ENCODE measurements around the gene CHTF18. TPM values are rescaled to one million over a fixed set of nuclear protein-coding genes. Genes with fewer than 3 reads are reported as not detected.

CHTF18 gene
- total RNA-seq, 6 donors from 2014 or later: 4.1 to 39.8 (median 17.9) TPM

DNA sequence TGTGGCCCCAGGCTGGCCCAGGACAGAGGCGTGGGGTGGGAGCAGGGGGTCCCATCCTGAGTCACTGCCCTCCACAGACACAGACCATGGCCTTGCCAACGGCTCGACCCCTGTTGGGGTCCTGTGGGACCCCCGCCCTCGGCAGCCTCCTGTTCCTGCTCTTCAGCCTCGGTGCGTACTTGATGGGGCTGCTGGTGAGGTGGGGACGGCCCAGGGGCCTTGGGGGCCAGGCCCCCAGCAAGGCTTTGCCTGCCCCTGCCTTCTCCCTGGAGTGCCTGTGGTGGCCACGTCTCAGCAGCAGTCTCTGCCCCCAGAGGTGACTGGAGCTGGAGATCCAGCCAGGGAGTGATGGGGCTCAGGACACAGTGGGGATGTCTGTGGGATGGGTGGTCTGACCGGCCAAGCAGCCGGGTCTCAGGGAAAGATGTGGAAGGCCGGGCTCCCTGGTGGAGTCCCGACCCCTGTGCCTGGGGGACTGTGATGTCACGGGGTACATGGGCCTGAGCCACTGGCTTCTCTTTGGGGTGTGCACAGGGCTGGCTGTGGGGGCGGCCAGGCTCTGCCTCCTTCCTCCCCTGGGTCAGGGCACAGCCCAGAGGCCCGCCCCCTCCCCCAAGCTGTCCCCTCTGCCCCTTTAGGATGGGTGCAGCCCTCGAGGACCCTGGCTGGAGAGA is 25.7 kb upstream of the CHTF18 start:
- Histone ChIP-seq H3K9me3 (no peaks in the 10 kb centered on the region), H3K36me3 (no peaks in the 10 kb centered on the region), H3K27ac (no peak overlapping the region), H3K27me3 (no peaks in the 10 kb centered on the region), H3K4me3 (peak overlapping the region in 1 of 4 donors; percentile 36), H3K4me1 (peaks cover 0 to 15% (median 11%) of the 10 kb centered on the region in 4 donors)
- DNase-seq (peak in 1 of 2 donors; percentile 79), ATAC-seq (ENCODE audit: low FRiP score in 2 of 2) (no peak)
- 89% methylated on average over 14 of the region's 17 CpGs; no CpG with 5 or more reads in 1 of the 2 donors for WGBS, 2 donors
- TF ChIP-seq EP300 (IDR thresholded peaks at IDR 0.05): no peak

- peak in 1 of 2 donors; percentile 63 for DNase-seq
- TF ChIP-seq POLR2AphosphoS5 (IDR thresholded peaks at IDR 0.05): no peak
- TF ChIP-seq EP300 (IDR thresholded peaks at IDR 0.05): no peak
- no peak for TF ChIP-seq POLR2A (IDR thresholded peaks at IDR 0.05)
- no peak for TF ChIP-seq CTCF (IDR thresholded peaks at IDR 0.05)
- WGBS, 2 donors: 81 to 86% methylated on average over 4 to 19 of the region's 21 CpGs
- Histone ChIP-seq H3K4me3 (no peak overlapping the region), H3K4me1 (peaks cover 0 to 15% (median 11%) of the 10 kb centered on the region in 4 donors), H3K27me3 (no peaks in the 10 kb centered on the region), H3K27ac (no peak overlapping the region), H3K9me3 (no peaks in the 10 kb centered on the region), H3K36me3 (no peaks in the 10 kb centered on the region)
- no peak for ATAC-seq (ENCODE audit: low FRiP score in 2 of 2)
Measured at GRCh38 chr16:763369-764183, 24.8 kb upstream of the CHTF18 start.

DNA sequence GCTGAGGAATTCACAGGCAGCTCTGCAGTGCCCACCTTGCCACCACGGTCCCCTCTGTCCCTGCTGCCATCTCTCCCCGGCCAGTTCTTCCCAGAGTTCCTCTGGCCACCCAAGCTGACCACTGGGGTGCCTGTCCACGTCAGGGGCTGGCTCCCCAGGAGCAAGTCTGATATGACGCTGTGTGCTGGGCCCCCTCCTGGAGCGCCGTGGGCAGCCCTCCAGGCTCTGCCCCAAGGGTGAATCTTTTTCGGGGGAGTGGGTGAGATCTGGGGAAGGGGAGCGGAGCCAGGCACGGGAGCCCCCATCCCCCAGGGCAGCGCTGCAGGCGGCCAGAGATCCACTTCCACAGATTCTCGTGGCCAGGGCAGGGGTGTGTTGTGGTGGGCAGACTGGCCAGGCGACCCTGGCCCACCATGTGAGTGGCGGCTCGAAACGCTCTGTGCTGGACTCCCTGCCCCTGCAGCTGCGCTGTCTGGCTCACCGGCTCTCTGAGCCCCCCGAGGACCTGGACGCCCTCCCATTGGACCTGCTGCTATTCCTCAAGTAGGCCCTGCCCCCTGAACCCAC is 24.2 kb upstream of the CHTF18 start:
- Histone ChIP-seq H3K4me3 (no peak overlapping the region), H3K36me3 (no peaks in the 10 kb centered on the region), H3K27me3 (no peaks in the 10 kb centered on the region), H3K4me1 (peaks cover 0 to 12% (median 10%) of the 10 kb centered on the region in 4 donors), H3K27ac (no peak overlapping the region), H3K9me3 (no peaks in the 10 kb centered on the region)
- TF ChIP-seq CTCF (IDR thresholded peaks at IDR 0.05): no peak
- ATAC-seq (ENCODE audit: low FRiP score in 2 of 2): no peak
- DNase-seq: peak in 1 of 2 donors; percentile 64
- WGBS, 2 donors: 59 to 80% methylated on average over 8 to 17 of the region's 20 CpGs

GRCh38 chr16:764848-765487 is 23.5 kb upstream of the CHTF18 start:
- 91 to 93% methylated on average over 6 to 29 of the region's 38 CpGs for WGBS, 2 donors
- Histone ChIP-seq H3K4me3 (no peak overlapping the region), H3K27ac (no peak overlapping the region), H3K36me3 (no peaks in the 10 kb centered on the region), H3K4me1 (peaks cover 0 to 10% (median 7%) of the 10 kb centered on the region in 4 donors), H3K9me3 (no peaks in the 10 kb centered on the region), H3K27me3 (no peaks in the 10 kb centered on the region)
- TF ChIP-seq EP300 (IDR thresholded peaks at IDR 0.05) (no peak), POLR2A (IDR thresholded peaks at IDR 0.05) (no peak), POLR2AphosphoS5 (IDR thresholded peaks at IDR 0.05) (no peak), CTCF (IDR thresholded peaks at IDR 0.05) (no peak)
- DNase-seq (peak in 1 of 2 donors; percentile 82), ATAC-seq (ENCODE audit: low FRiP score in 2 of 2) (no peak)

DNA sequence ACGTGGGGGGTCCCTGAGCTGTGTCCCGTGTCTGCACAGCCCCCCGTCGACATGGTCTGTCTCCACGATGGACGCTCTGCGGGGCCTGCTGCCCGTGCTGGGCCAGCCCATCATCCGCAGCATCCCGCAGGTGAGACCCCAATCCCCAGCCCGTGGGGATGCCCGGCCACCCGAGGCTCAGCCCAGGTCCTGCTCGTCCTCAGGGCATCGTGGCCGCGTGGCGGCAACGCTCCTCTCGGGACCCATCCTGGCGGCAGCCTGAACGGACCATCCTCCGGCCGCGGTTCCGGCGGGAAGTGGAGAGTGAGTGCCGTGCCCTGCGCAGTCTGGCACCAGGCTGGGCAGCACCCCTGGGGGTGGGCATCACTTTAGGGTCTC is 22.9 kb upstream of the CHTF18 start:
- WGBS, 2 donors: 90 to 93% methylated on average over 11 to 13 of the region's 29 CpGs
- no peaks in the 10 kb centered on the region for H3K9me3 ChIP-seq
- H3K4me3 ChIP-seq: no peak overlapping the region
- peaks cover 0 to 5% (median 3%) of the 10 kb centered on the region in 4 donors for H3K4me1 ChIP-seq
- H3K36me3 ChIP-seq: no peaks in the 10 kb centered on the region
- no peak overlapping the region for H3K27ac ChIP-seq
- no peaks in the 10 kb centered on the region for H3K27me3 ChIP-seq
- ATAC-seq (ENCODE audit: low FRiP score in 2 of 2) (no peak), DNase-seq (peak in 1 of 2 donors; percentile 81)
- TF ChIP-seq POLR2AphosphoS5 (IDR thresholded peaks at IDR 0.05) (no peak), CTCF (IDR thresholded peaks at IDR 0.05) (no peak), POLR2A (IDR thresholded peaks at IDR 0.05) (no peak), EP300 (IDR thresholded peaks at IDR 0.05) (no peak)
